Dedifferentiated amniotic fluid mesenchymal stem cell (primary cell): ENCODE data around the gene LPCAT1.
"Not testable (repeated sequence)": the region's sequence is repeated elsewhere in the genome, so short reads cannot be mapped to it uniquely, and the experiment has no call there.

ENCODE experiments used
- DNase-seq: peaks from one replicate; pipeline ENCODE4 v3.0.0-alpha.2; 2016; ENCODE audit errors: extremely low spot score

The LPCAT1 gene

DNA sequence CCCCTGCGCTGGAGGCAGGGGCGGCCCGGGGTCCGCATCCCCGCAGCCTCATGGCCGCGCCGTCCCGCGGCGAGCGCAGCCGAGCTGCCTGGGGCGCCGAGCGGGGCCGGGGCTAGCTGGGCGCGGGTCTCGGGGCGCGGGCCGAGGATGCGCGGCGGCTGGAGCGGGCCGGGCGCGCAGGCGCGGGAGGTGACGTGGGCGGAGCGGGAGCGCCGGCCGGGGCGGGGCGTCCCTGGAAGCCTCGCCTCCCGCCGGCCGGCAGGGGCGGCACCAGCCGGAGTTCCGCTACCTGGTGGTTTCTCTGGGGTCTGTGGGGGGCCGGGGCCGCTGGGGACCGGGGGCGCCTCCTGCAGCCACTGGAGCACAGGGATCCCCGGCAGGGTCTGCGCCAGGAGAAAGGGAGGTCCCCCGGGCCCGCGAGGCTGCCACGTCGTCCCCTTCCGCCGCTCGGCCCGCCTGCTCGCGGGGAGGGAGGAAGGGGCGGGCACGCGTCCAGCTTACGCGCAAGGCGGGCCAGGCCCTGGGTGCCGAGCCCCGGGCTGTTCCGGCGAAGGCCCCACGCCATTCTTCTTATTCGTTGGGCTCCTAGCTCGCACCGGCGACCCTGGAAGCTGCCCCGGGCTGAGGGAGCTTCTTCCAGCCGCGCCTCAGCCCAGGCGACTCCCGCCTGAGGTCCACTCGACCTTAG is at the start of gene LPCAT1:
LPCAT1 (minus strand) TSS at position 168 of the 688 bp plus-strand sequence; CDS start at position 52, 116 bp downstream.
- peak; percentile 51 for DNase-seq

- DNase-seq: not testable (repeated sequence)
These were observed 48.1 kb upstream of the LPCAT1 start for GRCh38 chr5:1571875-1572274.

DNA sequence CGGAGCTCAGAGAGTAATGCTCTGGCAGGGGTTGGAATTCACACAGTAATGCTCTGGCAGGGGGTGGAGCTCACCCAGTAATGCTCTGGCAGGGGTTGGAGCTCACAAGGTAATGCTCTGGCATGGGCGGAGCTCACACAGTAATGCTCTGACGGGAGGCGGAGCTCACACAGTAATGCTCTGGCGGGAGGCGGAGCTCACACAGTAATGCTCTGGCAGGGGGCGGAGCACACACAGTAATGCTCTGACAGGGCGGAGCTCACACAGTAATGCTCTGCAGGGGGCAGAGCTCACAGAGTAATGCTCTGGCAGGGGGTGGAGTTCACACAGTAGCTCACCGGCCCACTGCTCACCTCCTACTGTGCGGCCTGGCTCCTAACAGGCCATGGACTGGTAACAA is 47.2 kb upstream of the LPCAT1 start:
- no peak for DNase-seq

DNA sequence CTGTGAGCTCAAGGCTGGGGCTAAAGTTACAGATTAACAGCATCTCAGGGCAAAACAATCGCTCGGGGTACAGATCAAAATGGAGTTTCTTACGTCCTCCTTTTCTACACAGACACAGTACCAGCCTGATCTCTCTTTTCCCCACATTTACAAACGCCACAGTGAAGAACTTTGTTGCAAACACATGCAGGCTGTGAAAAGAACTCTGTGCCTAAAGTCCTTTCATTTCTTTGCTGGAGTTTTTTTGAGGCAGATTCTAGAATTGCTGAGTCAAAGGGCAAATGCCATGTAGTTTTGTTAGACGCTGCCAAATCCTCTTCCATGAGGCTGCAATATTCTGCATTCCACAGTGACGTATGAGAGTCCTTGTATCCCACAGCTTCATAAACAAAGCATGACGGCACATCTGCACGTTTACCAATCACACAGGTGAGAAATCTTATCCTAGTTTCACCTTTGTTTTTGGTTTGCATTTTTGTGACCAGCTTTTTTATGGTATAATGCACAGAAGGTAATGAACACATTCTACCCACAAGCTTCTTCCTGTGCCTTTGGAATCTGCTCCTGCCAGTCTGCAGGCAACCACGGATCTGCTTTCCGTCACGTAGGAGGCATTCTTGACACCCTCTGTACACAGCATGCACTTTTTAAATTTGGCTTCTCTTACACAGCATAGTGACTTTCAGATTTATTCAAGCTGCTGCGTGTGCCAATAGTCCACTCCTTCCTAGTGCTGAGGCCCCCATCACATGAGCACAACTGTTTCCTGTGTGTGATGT is 44.6 kb upstream of the LPCAT1 start:
- DNase-seq: peak; percentile 89

DNA sequence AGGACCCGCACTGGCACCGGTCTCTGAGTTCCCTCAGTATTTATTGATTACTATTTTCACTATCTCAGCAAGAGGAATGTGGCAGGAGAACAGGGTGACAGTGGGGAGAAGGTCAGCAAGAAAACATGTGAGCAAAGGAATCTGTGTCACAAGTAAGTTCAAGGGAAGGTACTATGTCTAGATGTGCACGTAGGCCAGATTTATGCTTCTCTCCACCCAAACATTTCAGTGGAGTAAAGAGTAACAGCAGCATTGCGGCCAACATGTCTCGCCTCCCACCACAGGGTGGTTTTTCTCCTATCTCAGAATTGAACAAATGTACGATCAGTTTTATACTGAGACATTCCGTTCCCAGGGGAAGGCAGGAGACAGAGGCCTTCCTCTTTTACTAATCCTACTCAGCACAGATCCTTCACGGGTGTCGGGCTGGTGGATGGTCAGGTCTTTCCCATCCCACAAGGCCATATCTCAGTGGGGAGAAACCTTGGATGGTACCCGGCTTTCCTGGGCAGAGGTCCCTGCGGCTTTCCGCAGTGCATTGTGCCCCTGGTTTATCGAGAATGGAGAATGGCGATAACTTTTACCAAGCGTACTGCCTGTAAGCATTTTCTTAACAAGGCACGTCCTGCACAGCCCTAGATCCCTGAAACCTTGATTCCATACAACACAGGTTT is 43.9 kb upstream of the LPCAT1 start:
- DNase-seq: not testable (repeated sequence)

DNA sequence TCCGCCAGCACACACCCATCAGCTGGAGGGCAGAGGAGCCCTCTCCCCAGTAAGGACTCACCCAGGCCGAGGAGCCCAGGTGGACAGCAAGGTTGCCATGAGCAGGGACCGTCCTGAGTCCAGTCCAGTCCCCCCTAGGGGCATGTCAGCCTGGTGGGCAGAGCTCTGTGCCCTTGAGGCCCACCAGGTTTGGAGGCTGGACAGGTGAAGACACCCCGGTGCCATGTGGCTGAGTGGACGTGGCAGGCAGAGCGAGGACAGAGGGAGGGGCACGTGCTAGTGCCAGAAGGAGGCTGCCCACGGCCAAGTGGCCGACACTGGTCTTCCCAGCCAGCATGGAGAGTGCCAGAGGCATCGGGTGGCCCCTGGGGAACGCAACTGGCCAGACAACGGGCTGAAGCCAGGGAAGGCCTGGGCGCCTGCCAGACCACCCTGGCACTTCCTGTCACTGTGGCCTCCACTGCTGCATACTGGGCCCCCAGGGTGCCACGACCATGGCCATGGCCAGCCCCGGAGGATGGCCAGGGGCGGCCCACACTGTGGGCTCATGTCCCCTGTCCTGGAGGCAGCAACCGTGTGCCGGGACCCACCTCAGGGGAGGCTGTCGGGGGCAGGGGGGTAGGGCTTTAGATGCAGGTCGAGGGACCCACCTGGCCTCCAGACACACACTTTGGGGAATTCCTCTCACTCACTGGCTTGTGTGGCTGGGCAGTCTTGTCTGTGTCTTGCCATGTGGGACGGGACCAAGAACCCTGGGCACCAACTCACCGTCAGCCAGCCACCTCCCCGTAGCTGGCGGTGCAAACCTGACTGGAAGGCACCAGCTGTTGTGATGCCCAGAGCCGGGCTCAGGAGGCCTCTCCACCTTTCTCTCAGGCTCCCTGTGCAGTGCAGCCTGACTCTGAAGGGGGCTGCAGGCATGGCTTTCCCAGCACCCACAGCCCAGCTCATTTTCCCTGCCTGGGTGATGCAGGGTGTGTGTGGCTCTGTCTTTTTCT is 42.3 kb upstream of the LPCAT1 start:
- no peak for DNase-seq

GRCh38 chr5:1564824-1565736 is 41.3 kb upstream of the LPCAT1 start:
- DNase-seq: no peak

DNA sequence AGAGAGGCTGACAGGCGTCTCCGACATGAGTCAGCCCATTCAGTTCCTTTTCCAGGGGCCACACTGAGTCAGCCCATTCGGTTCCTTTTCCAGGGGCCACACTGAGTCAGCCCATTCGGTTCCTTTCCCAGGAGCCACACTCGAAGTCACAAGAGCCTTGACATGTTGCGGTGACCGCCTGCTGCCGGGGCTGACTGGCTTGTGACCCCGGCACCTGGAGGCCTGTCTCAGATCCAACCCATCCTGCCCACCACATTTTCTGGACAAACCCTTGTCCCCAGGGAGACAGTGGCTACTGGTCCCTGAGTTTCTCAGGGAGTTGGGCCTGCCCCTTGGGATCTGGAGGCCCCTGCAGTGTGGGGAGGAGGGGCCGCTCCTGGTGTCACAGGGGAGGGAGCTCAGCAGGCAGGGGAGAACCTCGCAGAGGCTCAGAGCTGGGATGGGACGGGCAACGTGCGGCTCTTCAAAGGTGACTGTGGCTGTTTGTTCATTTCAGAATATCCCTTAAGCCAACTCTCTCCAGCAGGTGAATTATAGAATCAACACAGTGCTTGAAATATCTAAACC is 40.5 kb upstream of the LPCAT1 start:
- DNase-seq: no peak

DNA sequence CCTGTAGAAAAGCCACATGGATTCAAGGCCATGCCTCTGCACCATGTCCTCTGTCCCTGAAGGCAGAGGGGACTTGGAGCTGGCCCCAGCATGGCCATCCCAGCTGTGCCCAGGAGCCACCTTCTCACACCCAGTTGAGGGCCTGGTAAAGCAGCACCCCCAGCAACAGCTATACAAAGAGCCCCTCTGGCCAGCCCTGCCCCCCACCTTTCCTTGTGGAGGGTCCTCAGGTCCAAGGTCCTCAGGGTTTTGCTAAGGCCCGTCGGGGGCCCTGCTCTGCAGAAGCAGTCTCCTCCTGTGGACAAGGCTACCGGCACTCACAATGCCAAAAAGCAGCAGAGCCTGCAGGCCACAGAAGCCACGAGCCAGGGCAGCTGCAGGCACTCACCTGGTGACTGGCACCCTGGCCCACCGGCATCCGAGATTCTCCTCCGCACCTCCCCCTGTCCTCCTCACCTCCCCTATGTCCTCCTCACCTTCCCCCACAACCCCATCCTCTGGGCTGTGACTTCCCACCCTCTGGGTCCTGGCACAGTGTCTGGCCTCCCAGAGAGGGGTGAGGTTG is 39.9 kb upstream of the LPCAT1 start:
- DNase-seq: no peak

GRCh38 chr5:1563051-1563461 is 39.3 kb upstream of the LPCAT1 start:
- no peak for DNase-seq

GRCh38 chr5:1562599-1562998 is 38.8 kb upstream of the LPCAT1 start:
- no peak for DNase-seq

GRCh38 chr5:1561402-1561929 is 37.7 kb upstream of the LPCAT1 start:
- no peak for DNase-seq

DNA sequence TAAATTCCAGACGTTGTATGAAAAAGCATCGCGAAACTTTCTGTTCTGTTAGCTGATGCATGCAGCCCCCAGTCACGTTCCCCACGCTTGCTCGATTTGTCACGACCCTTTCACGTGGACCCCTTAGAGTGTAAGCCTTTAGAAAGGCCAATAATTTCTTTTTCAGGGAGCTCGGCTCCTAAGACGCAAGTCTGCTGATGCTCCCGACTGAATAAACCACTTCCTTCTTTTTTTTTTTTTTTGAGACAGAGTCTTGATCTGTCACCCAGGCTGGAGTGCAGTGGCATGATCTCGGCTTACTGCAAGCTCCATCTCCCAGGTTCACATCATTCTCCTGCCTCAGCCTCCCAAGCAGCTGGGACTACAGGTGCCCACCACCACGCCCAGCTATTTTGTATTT is 36.7 kb upstream of the LPCAT1 start:
- not testable (repeated sequence) for DNase-seq

DNA sequence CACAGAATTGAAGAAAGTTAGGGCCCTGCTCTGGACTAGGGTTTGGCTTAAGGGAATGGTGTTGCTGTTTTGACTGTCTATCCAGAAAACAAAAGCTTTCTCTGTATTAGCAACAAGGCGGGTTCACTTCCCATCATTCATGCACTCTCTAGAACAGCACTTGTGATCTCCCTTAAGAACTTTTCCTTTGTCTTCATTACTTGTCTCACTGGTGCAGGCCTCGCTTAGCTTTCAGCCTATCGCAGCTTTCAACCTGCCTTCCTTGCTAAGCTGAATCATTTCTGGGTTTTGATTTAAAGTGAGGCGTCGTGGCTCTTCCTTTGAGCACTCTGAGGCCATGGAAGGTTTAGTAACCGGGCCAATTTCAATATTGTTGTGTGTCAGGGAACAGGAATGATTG is 35.2 kb upstream of the LPCAT1 start:
- no peak for DNase-seq

DNA sequence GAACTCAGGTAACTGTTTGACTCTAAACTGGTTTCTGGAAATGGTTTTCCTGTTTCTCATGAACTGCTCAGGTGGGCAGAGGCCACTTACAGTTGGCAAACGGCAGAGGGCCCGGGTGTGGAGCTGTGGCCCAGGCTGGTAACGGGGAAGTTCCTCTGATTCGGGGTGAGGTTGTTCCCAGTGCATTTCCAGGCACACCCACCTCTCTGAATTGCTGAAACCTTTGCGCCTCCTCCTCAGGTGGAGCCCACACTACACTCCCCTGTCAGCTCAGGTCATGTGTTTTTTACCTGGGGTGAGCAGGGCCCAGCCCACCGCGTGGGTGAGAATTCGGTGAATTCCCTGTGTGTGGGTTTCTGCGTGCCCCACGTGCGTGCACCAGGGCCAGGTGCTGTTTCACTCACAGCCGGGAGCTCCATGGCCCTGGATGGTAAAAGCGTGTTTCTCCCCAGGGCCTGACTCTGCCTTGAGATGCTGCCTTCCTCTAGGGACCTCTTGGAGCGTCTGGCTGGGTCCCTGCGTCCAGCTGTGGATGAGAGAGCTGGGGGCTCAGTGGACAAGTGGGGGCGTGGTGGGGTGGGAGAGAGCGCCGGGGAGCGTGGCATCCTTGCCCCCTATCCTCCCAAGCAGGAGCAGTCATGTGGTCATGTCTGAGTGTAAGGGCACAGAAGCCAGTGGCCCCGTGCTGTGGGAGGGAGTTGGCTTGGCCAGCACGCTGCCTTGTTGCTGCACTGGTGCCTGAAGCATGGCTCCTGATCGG is 33.5 kb upstream of the LPCAT1 start:
- DNase-seq: no peak

GRCh38 chr5:1555808-1556731 is 32.3 kb upstream of the LPCAT1 start:
- DNase-seq: no peak

DNA sequence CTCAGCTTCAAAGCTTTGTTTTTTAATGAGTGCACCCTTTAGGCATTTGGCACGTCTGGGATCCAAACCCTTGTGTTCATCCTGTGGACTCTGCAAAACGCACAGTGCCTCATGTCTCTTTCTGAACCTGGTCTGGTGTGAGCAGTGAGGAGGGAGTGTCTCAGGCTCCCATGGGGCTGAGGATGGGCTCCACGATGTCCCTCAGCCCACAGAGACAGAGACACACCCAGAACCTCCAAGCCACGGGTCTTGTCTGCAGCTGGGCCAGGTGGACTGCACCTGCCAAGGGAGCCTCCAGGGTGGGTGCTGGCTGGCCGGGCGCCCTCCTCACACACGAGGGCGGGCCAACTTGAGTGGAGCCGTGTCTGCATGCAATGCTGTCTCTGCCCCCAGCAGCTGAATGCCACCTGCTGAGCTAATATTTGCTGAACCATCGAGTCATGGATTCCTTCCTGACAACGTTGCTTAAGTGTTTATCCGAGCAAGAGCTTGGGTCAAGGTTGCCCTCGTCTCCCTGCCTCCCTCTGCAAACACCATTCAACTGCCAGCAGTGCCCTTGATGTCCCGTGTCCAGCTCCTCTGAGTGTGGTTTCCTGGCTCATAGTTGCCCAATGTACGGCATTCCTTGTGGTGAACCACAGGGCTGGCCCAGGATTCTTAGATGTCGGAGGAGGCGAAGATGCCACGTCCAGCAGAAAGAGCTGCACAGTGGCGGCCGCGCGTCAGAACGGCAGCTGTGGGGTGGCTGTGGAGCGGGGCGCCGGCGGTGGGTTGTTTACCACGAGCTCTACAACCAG is 31.4 kb upstream of the LPCAT1 start:
- DNase-seq: peak; percentile 87
